ENCODE measurements around the gene AKR1C4. TPM values are rescaled to one million over a fixed set of nuclear protein-coding genes. Genes with fewer than 3 reads are reported as not detected.

The AKR1C4 gene
- total RNA-seq, 1 donor from 2014 or later: not detected

GRCh38 chr10:5260828-5261227 lies 64.2 kb downstream of the AKR1C4 start:
- DNase-seq: no peak
- Histone ChIP-seq H3K9me3 (replicated peaks) (peaks cover 29% of the 10 kb centered on the region), H3K4me1 (no peaks in the 10 kb centered on the region), H3K36me3 (no peaks in the 10 kb centered on the region), H3K27ac (replicated peaks) (no peak overlapping the region), H3K4me3 (no peak overlapping the region), H3K27me3 (ENCODE audit: low read depth) (no peaks in the 10 kb centered on the region)
- TF ChIP-seq CTCF (IDR thresholded peaks at IDR 0.05; ENCODE audit: borderline replicate concordance): no peak
- intact Hi-C loops (cut with micrococcal nuclease): no loop called here

- no peak for DNase-seq
- no peaks in the 10 kb centered on the region for H3K36me3 ChIP-seq
- H3K4me3 ChIP-seq: no peak overlapping the region
- H3K27ac ChIP-seq (replicated peaks): no peak overlapping the region
- no peaks in the 10 kb centered on the region for H3K27me3 ChIP-seq (ENCODE audit: low read depth)
- no peaks in the 10 kb centered on the region for H3K4me1 ChIP-seq
- intact Hi-C loops (cut with micrococcal nuclease): no loop called here
- H3K9me3 ChIP-seq (replicated peaks): peaks cover 39% of the 10 kb centered on the region
- no peak for TF ChIP-seq CTCF (IDR thresholded peaks at IDR 0.05; ENCODE audit: borderline replicate concordance)
These were observed 68.5 kb downstream of the AKR1C4 start for GRCh38 chr10:5265139-5265538.

GRCh38 chr10:5266351-5266750 lies 69.7 kb downstream of the AKR1C4 start:
- no peak for TF ChIP-seq CTCF (IDR thresholded peaks at IDR 0.05; ENCODE audit: borderline replicate concordance)
- Histone ChIP-seq H3K4me1 (no peaks in the 10 kb centered on the region), H3K27ac (replicated peaks) (no peak overlapping the region), H3K4me3 (no peak overlapping the region), H3K27me3 (ENCODE audit: low read depth) (no peaks in the 10 kb centered on the region), H3K36me3 (no peaks in the 10 kb centered on the region), H3K9me3 (replicated peaks) (peaks cover 39% of the 10 kb centered on the region)
- DNase-seq: no peak
- intact Hi-C loops (cut with micrococcal nuclease): no loop called here

- no peak overlapping the region for H3K4me3 ChIP-seq
- peaks cover 39% of the 10 kb centered on the region for H3K9me3 ChIP-seq (replicated peaks)
- H3K27ac ChIP-seq (replicated peaks): no peak overlapping the region
- H3K36me3 ChIP-seq: no peaks in the 10 kb centered on the region
- H3K27me3 ChIP-seq (ENCODE audit: low read depth): no peaks in the 10 kb centered on the region
- DNase-seq: no peak
- no peaks in the 10 kb centered on the region for H3K4me1 ChIP-seq
- intact Hi-C loops (cut with micrococcal nuclease): no loop called here
- no peak for TF ChIP-seq CTCF (IDR thresholded peaks at IDR 0.05; ENCODE audit: borderline replicate concordance)
These were observed 70.2 kb downstream of the AKR1C4 start for GRCh38 chr10:5266804-5267203.

GRCh38 chr10:5268234-5268633 lies 71.6 kb downstream of the AKR1C4 start:
- Histone ChIP-seq H3K4me1 (no peaks in the 10 kb centered on the region), H3K9me3 (replicated peaks) (peaks cover 39% of the 10 kb centered on the region), H3K27ac (replicated peaks) (no peak overlapping the region), H3K27me3 (ENCODE audit: low read depth) (no peaks in the 10 kb centered on the region), H3K36me3 (no peaks in the 10 kb centered on the region), H3K4me3 (no peak overlapping the region)
- TF ChIP-seq CTCF (IDR thresholded peaks at IDR 0.05; ENCODE audit: borderline replicate concordance): no peak
- no peak for DNase-seq
- intact Hi-C loops (cut with micrococcal nuclease): no loop called here

Other genes with a start within 250 kb of the AKR1C4 start
- 34.1 TPM for gene AKR1C1, start 233.4 kb upstream of the AKR1C4 start, total RNA-seq
- 17.5 TPM for gene AKR1C2, start 193.0 kb upstream of the AKR1C4 start, total RNA-seq
- 27.1 TPM for gene AKR1C3, start 102.4 kb upstream of the AKR1C4 start, total RNA-seq
- gene AKR1C8, start 11.7 kb upstream of the AKR1C4 start, total RNA-seq: 0.22 TPM
- not detected for gene UCN3, start 168.1 kb downstream of the AKR1C4 start, total RNA-seq
- 0.36 TPM for gene TUBAL3, start 208.0 kb downstream of the AKR1C4 start, total RNA-seq
- 11.3 TPM for gene NET1, start 215.7 kb downstream of the AKR1C4 start, total RNA-seq

All from left ventricle myocardium inferior (tissue), 1 donor.